IMR-90 (cell line): ENCODE measurements around the gene TNRC6A. TPM values are rescaled to one million over a fixed set of nuclear protein-coding genes. Genes with fewer than 3 reads are reported as not detected.

Experiments used
- ATAC-seq: fragments of 200-7000 bp; cut with Tn5 transposase; 2 replicates; pipeline ENCODE4 v1.9.1; 2020; ENCODE audit warnings: low read depth, mild to moderate bottlenecking, moderate library complexity
- BruUV-seq: library from RNA; stranded (reverse); fragments of 400-500 nt; replicated peaks from 2 replicates; lab custom pipeline; 2021; lab: Mats Ljungman, UMichigan
- CTCF ChIA-PET: fragments of 300-600 bp; formaldehyde crosslinking; extraction: SDS; loops from one replicate; lab custom pipeline; 2021; ENCODE audit warnings: antibody characterized with exemption; lab: Yijun Ruan, JAX
- POLR2A ChIA-PET: fragments of 300-600 bp; sonication (Branson Sonifier 250); formaldehyde crosslinking; loops from one replicate; lab custom pipeline; 2022; ENCODE audit warnings: antibody characterized with exemption; ENCODE audit not compliant: unreplicated experiment; lab: Charles Lee
- DNase-seq: peaks from one replicate; pipeline ENCODE4 v3.0.0; 2013
- H2AFZ ChIP-seq: replicated peaks from 2 replicates; pipeline ENCODE3; 2013; ENCODE audit warnings: low read length, mild to moderate bottlenecking; ENCODE audit not compliant: poor library complexity
- H2AK5ac ChIP-seq: 2 replicates; pipeline ENCODE4 v1.6.1; 2013; ENCODE audit warnings: low read depth, low read length, inconsistent platforms
- H2AK9ac ChIP-seq: replicated peaks from 2 replicates; pipeline ENCODE3; 2013; ENCODE audit warnings: mild to moderate bottlenecking, low read depth, low read length, moderate library complexity; ENCODE audit not compliant: poor library complexity
- H2BK120ac ChIP-seq: 2 replicates; pipeline ENCODE4 v1.6.1; 2013; ENCODE audit warnings: low read depth, low read length, inconsistent platforms
- H2BK15ac ChIP-seq: 3 replicates; pipeline ENCODE4 v1.6.1; 2013; ENCODE audit warnings: low read depth, low read length, inconsistent platforms
- H2BK20ac ChIP-seq: 2 replicates; pipeline ENCODE4 v1.6.1; 2013; ENCODE audit warnings: low read depth, mild to moderate bottlenecking, inconsistent platforms, low read length, moderate library complexity
- H2BK5ac ChIP-seq: 2 replicates; pipeline ENCODE4 v1.6.1; 2013; ENCODE audit warnings: mild to moderate bottlenecking, low read depth, low read length, inconsistent platforms; ENCODE audit not compliant: poor library complexity, severe bottlenecking
- H3K14ac ChIP-seq: replicated peaks from 2 replicates; pipeline ENCODE4 v1.6.1; 2013; ENCODE audit warnings: low read depth, low read length, inconsistent platforms
- H3K18ac ChIP-seq: 2 replicates; pipeline ENCODE4 v1.6.1; 2013; ENCODE audit warnings: low read depth, low read length, control low read depth
- H3K23ac ChIP-seq: 2 replicates; pipeline ENCODE4 v1.6.1; 2013; ENCODE audit warnings: low read depth, low read length, inconsistent platforms
- H3K27ac ChIP-seq: 2 replicates; pipeline ENCODE4 v1.5.1; 2013; ENCODE audit warnings: mild to moderate bottlenecking, control low read depth, low read length; ENCODE audit not compliant: insufficient read depth
- H3K27me3 ChIP-seq: 2 replicates; pipeline ENCODE4 v1.6.1; 2013; ENCODE audit warnings: low read length; ENCODE audit not compliant: control insufficient read depth, insufficient read depth
- H3K36me3 ChIP-seq: 2 replicates; pipeline ENCODE4 v1.6.1; 2013; ENCODE audit warnings: low read length, mixed read lengths; ENCODE audit not compliant: control insufficient read depth, insufficient read depth
- H3K4ac ChIP-seq: 2 replicates; pipeline ENCODE4 v1.6.1; 2013; ENCODE audit warnings: low read depth, low read length, inconsistent platforms
- H3K4me1 ChIP-seq: 2 replicates; pipeline ENCODE4 v1.6.1; 2013; ENCODE audit warnings: low read length, mixed read lengths; ENCODE audit not compliant: control insufficient read depth, insufficient read depth
- H3K4me2 ChIP-seq: 2 replicates; pipeline ENCODE4 v1.6.1; 2013; ENCODE audit warnings: low read depth, mild to moderate bottlenecking, control low read depth, low read length, moderate library complexity
- H3K4me3 ChIP-seq: 2 replicates; pipeline ENCODE4 v1.5.1; 2013; ENCODE audit warnings: low read depth, mild to moderate bottlenecking, control low read depth, low read length, moderate library complexity; ENCODE audit not compliant: insufficient read depth
- H3K56ac ChIP-seq: 2 replicates; pipeline ENCODE4 v1.6.1; 2013; ENCODE audit warnings: low read length, inconsistent platforms; ENCODE audit not compliant: insufficient read depth; ENCODE audit errors: extremely low read depth
- H3K79me1 ChIP-seq, 2 experiments: 2 replicates each; pipeline ENCODE4 v1.6.1; 2013; ENCODE audit warnings: low read length in 2 of 2, inconsistent platforms in 1 of 2, low read depth in 1 of 2
- H3K9ac ChIP-seq: 2 replicates; pipeline ENCODE4 v1.6.1; 2013; ENCODE audit warnings: low read depth, low read length, control low read depth
- H3K9me1 ChIP-seq: 2 replicates; pipeline ENCODE4 v1.6.1; 2013; ENCODE audit warnings: low read length, inconsistent platforms; ENCODE audit not compliant: insufficient read depth
- H3K9me3 ChIP-seq: 2 replicates; pipeline ENCODE4 v1.6.1; 2013; ENCODE audit warnings: low read length; ENCODE audit not compliant: control insufficient read depth, insufficient read depth
- H4K20me1 ChIP-seq: 2 replicates; pipeline ENCODE4 v1.6.1; 2013; ENCODE audit warnings: low read length, inconsistent platforms; ENCODE audit not compliant: insufficient read depth
- H4K5ac ChIP-seq: 2 replicates; pipeline ENCODE4 v1.6.1; 2013; ENCODE audit warnings: mild to moderate bottlenecking, low read depth, low read length, control low read depth
- H4K8ac ChIP-seq, 2 experiments: 2 replicates each; pipeline ENCODE4 v1.6.1; 2013; ENCODE audit warnings: low read depth in 2 of 2, low read length in 2 of 2, control low read depth in 1 of 2, inconsistent platforms in 1 of 2
- H4K91ac ChIP-seq: 2 replicates; pipeline ENCODE4 v1.6.1; 2013; ENCODE audit warnings: low read depth, low read length, inconsistent platforms; ENCODE audit not compliant: insufficient read depth
- BHLHE40 ChIP-seq: fragments of 150-350 bp; IDR thresholded peaks from 2 replicates; pipeline ENCODE4 v1.6.1; 2016; ENCODE audit warnings: mild to moderate bottlenecking, low read depth, low read length
- CEBPB ChIP-seq: IDR thresholded peaks from 2 replicates; pipeline ENCODE4 v1.6.1; 2012; ENCODE audit warnings: low read depth, low read length, improper control_type of control experiment
- CHD1 ChIP-seq: IDR thresholded peaks from 2 replicates; pipeline ENCODE4 v1.6.1; 2012; ENCODE audit warnings: low read depth, low read length, improper control_type of control experiment
- FOS ChIP-seq: fragments of 150-350 bp; IDR thresholded peaks from 2 replicates; pipeline ENCODE4 v1.6.1; 2016; ENCODE audit warnings: low read depth, low read length
- MAFK ChIP-seq: IDR thresholded peaks from 2 replicates; pipeline ENCODE4 v1.6.1; 2012; ENCODE audit warnings: low read depth, low read length, improper control_type of control experiment
- MAZ ChIP-seq: IDR thresholded peaks from 2 replicates; pipeline ENCODE4 v1.6.1; 2012; ENCODE audit warnings: low read depth, mild to moderate bottlenecking, low read length, improper control_type of control experiment, moderate library complexity, borderline replicate concordance
- MXI1 ChIP-seq: IDR thresholded peaks from 2 replicates; pipeline ENCODE4 v1.6.1; 2012; ENCODE audit warnings: low read depth, mild to moderate bottlenecking, low read length, moderate library complexity, borderline replicate concordance
- NFE2L2 ChIP-seq: fragments of 150-350 bp; IDR thresholded peaks from 2 replicates; pipeline ENCODE4 v1.6.1; 2016; ENCODE audit warnings: low read depth, mild to moderate bottlenecking, low read length
- POLR2A ChIP-seq: IDR thresholded peaks from 2 replicates; pipeline ENCODE4 v1.6.1; 2012; ENCODE audit warnings: mild to moderate bottlenecking, low read depth, low read length
- RAD21 ChIP-seq: IDR thresholded peaks from 2 replicates; pipeline ENCODE4 v1.6.1; 2012; ENCODE audit warnings: low read length, improper control_type of control experiment
- RCOR1 ChIP-seq: IDR thresholded peaks from 2 replicates; pipeline ENCODE4 v1.6.1; 2012; ENCODE audit warnings: mild to moderate bottlenecking, low read length, improper control_type of control experiment; ENCODE audit not compliant: insufficient replicate concordance
- RFX5 ChIP-seq: IDR thresholded peaks from 2 replicates; pipeline ENCODE4 v1.8.0; 2012; ENCODE audit warnings: low read depth, mild to moderate bottlenecking, low read length, moderate library complexity
- SMC3 ChIP-seq: fragments of 150-350 bp; IDR thresholded peaks from 2 replicates; pipeline ENCODE4 v1.6.1; 2016; ENCODE audit warnings: low read depth, mild to moderate bottlenecking, antibody characterized with exemption, low read length, moderate library complexity
- WGBS, 2 experiments: methylation state at CpG; one replicate each; pipeline versions ENCODE4 v1.1.5 to v1.1.7; 2013; ENCODE audit warnings: missing lambda C conversion rate in 2 of 2; ENCODE audit not compliant: insufficient read length in 1 of 2; ENCODE audit errors: extremely low coverage in 2 of 2; 5-methylcytosine and 5-hydroxymethylcytosine counted together
- dilution Hi-C: fragments of 300-500 bp; cut with HindIII; formaldehyde crosslinking; loops from one replicate; pipeline ENCODE4 v1.14.3; 2018; ENCODE audit warnings: low sequenced_read_pairs; ENCODE audit not compliant: unreplicated experiment
- in situ Hi-C: fragments of 300-500 bp; cut with MboI; formaldehyde crosslinking; loops from 3 replicates; pipeline ENCODE4 v1.14.3; 2019; ENCODE audit warnings: low sequenced_read_pairs, inconsistent platforms, mixed read lengths
- intact Hi-C: fragments of 100-400 bp; cut with micrococcal nuclease; formaldehyde crosslinking; loops from 2 replicates; pipeline ENCODE4 v1.10.0; 2022
- polyA plus RNA-seq, 3 experiments: library from polyadenylated mRNA; depleted of rRNA; stranded (reverse); fragments of >200 nt; gene quantifications; 2 replicates each; pipeline ENCODE4 v1.2.3, GENCODE V29; 2012; ENCODE audit warnings: low replicate concordance in 1 of 3
- total RNA-seq: library from RNA; depleted of rRNA; stranded (reverse); fragments of >200 nt; gene quantifications from 2 replicates; pipeline ENCODE4 v1.2.3, GENCODE V29; 2012
- TF ChIP-seq, protein P1 (sequence below): conservative IDR thresholded peaks from 2 replicates; pipeline ENCODE4 v1.5.1; 2012; ENCODE audit warnings: mild to moderate bottlenecking, low read depth, low read length, improper control_type of control experiment
- TF ChIP-seq, protein P2 (sequence below): fragments of 150-350 bp; IDR thresholded peaks from 2 replicates; pipeline ENCODE4 v1.6.1; 2017; ENCODE audit warnings: mild to moderate bottlenecking, antibody characterized with exemption, low read length, low read depth
- TF ChIP-seq, protein P3 (sequence below): fragments of 150-350 bp; IDR thresholded peaks from 2 replicates; pipeline ENCODE4 v1.6.1; 2016; ENCODE audit warnings: low read depth, mild to moderate bottlenecking, low read length, moderate library complexity, borderline replicate concordance

Gene TNRC6A
- total and polyA plus RNA-seq, 2 of the 4 experiments (the other 2 are of a cell fraction): 32.4 to 42.3 TPM

DNA sequence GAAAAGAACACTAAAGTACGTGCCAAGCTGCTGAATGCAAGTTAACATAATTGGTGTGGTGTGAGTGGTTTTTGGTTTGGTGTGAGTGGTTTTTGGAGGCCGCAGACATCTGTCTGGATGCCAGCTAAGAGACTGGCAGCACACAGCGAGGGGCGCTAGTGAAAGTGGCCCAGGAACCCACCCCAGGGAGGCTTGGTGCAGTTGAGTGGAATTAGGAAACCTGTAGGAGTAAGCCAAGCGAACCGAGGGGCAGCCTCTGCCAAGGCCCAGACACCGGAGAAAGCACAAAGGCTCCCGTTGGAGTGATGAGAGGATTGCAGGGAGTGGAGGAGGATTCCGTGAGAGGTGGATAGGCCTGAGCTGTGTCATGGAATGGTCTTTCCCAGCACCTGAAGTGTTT, 91.7 kb downstream of the TNRC6A start:
- BruUV-seq: no TSS peak
- peaks cover 7% of the 10 kb centered on the region; the same call in 1 of the 2 replicates for H3K4me1 ChIP-seq
- no peaks in the 10 kb centered on the region for H3K27me3 ChIP-seq
- no peak overlapping the region for H4K91ac ChIP-seq
- peaks cover 16 to 29% of the 10 kb centered on the region in 2 experiments; a peak in 3 of 4 replicates for H3K79me1 ChIP-seq
- H2BK5ac ChIP-seq: no peak overlapping the region
- ChIA-PET CTCF (no interaction called here), POLR2A (no interaction called here)
- H2AK9ac ChIP-seq: no peak overlapping the region
- DNase-seq: no peak
- no peak overlapping the region for H3K27ac ChIP-seq
- dilution Hi-C loops: no loop called here
- no peak overlapping the region for H3K4me2 ChIP-seq
- intact Hi-C loops: no loop called here
- H3K23ac ChIP-seq: no peak overlapping the region
- 88% methylated on average over 8 of the region's 9 CpGs; no CpG with 5 or more reads in 1 of the 2 experiments for WGBS, 2 experiments
- no peak overlapping the region for H4K8ac ChIP-seq
- H2AFZ ChIP-seq: no peak overlapping the region
- TF ChIP-seq FOS (no peak), POLR2A (no peak), CEBPB (no peak), MAFK (no peak), BHLHE40 (no peak), SMC3 (no peak), NFE2L2 (no peak), MAZ (no peak), RAD21 (no peak), MXI1 (no peak), RCOR1 (no peak), RFX5 (no peak), CHD1 (no peak)
- TF ChIP-seq, protein P1, sequence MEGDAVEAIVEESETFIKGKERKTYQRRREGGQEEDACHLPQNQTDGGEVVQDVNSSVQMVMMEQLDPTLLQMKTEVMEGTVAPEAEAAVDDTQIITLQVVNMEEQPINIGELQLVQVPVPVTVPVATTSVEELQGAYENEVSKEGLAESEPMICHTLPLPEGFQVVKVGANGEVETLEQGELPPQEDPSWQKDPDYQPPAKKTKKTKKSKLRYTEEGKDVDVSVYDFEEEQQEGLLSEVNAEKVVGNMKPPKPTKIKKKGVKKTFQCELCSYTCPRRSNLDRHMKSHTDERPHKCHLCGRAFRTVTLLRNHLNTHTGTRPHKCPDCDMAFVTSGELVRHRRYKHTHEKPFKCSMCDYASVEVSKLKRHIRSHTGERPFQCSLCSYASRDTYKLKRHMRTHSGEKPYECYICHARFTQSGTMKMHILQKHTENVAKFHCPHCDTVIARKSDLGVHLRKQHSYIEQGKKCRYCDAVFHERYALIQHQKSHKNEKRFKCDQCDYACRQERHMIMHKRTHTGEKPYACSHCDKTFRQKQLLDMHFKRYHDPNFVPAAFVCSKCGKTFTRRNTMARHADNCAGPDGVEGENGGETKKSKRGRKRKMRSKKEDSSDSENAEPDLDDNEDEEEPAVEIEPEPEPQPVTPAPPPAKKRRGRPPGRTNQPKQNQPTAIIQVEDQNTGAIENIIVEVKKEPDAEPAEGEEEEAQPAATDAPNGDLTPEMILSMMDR: no peak
- TF ChIP-seq, protein P2, sequence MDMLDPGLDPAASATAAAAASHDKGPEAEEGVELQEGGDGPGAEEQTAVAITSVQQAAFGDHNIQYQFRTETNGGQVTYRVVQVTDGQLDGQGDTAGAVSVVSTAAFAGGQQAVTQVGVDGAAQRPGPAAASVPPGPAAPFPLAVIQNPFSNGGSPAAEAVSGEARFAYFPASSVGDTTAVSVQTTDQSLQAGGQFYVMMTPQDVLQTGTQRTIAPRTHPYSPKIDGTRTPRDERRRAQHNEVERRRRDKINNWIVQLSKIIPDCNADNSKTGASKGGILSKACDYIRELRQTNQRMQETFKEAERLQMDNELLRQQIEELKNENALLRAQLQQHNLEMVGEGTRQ: no peak
- TF ChIP-seq, protein P3, sequence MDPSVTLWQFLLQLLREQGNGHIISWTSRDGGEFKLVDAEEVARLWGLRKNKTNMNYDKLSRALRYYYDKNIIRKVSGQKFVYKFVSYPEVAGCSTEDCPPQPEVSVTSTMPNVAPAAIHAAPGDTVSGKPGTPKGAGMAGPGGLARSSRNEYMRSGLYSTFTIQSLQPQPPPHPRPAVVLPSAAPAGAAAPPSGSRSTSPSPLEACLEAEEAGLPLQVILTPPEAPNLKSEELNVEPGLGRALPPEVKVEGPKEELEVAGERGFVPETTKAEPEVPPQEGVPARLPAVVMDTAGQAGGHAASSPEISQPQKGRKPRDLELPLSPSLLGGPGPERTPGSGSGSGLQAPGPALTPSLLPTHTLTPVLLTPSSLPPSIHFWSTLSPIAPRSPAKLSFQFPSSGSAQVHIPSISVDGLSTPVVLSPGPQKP: no peak
- H3K18ac ChIP-seq: no peak overlapping the region
- in situ Hi-C loops: no loop called here
- H3K4ac ChIP-seq: no peak overlapping the region
- no peak overlapping the region for H3K56ac ChIP-seq
- H3K9me3 ChIP-seq: no peaks in the 10 kb centered on the region
- H3K9me1 ChIP-seq: peaks cover 5% of the 10 kb centered on the region; the same call in 1 of the 2 replicates
- H3K36me3 ChIP-seq: peaks cover 64% of the 10 kb centered on the region
- no peak overlapping the region for H2BK20ac ChIP-seq
- no peak overlapping the region for H3K9ac ChIP-seq
- no peaks in the 10 kb centered on the region for H4K20me1 ChIP-seq
- ATAC-seq: no peak
- H4K5ac ChIP-seq: no peak overlapping the region
- H3K14ac ChIP-seq: no peak overlapping the region
- no peak overlapping the region for H2BK120ac ChIP-seq
- no peak overlapping the region for H2BK15ac ChIP-seq
- no peak overlapping the region for H3K4me3 ChIP-seq
- no peak overlapping the region for H2AK5ac ChIP-seq
